GM18517 (cell line): Measurements from ENCODE around the gene OPN4.

Experiments
- ATAC-seq: cut with Tn5 transposase; IDR thresholded peaks from one replicate; pipeline ENCODE4 v1.9.1; 2021; ENCODE audit warnings: mild to moderate bottlenecking, moderate library complexity; ENCODE audit not compliant: unreplicated experiment

OPN4 gene

GRCh38 chr10:86661161-86662025, 7.0 kb downstream of the OPN4 start:
- ATAC-seq = no peak

- ATAC-seq = no peak
These were observed 8.1 kb downstream of the OPN4 start for GRCh38 chr10:86662186-86663045.

GRCh38 chr10:86663046-86663345, 8.6 kb downstream of the OPN4 start:
- no peak for ATAC-seq

- ATAC-seq = no peak
These were observed 9.4 kb downstream of the OPN4 start for GRCh38 chr10:86663576-86664339.

- no peak for ATAC-seq
These were observed 10.2 kb downstream of the OPN4 start for GRCh38 chr10:86664341-86665217.

- ATAC-seq = no peak
These were observed 10.9 kb downstream of the OPN4 start for GRCh38 chr10:86665218-86665607.

GRCh38 chr10:86665868-86666267, 11.5 kb downstream of the OPN4 start:
- no peak for ATAC-seq

- no peak for ATAC-seq
These were observed 12.2 kb downstream of the OPN4 start for GRCh38 chr10:86666538-86666937.

GRCh38 chr10:86667421-86668181, 13.3 kb downstream of the OPN4 start:
- ATAC-seq = no peak

GRCh38 chr10:86668297-86669165, 14.2 kb downstream of the OPN4 start, which contains the start of gene LDB3:
Gene LDB3, plus strand, starts transcription at chr10:86668511. Its CDS starts 181 bp downstream, at chr10:86668692.
- ATAC-seq = no peak

- ATAC-seq = no peak
These were observed 16.0 kb downstream of the OPN4 start for GRCh38 chr10:86670290-86670811.

- ATAC-seq = no peak
These were observed 16.5 kb downstream of the OPN4 start for GRCh38 chr10:86670876-86671275.

GRCh38 chr10:86671419-86671818, 17.1 kb downstream of the OPN4 start:
- ATAC-seq = no peak

- no peak for ATAC-seq
These were observed 17.8 kb downstream of the OPN4 start for GRCh38 chr10:86671985-86672710.

- ATAC-seq = no peak
These were observed 19.0 kb downstream of the OPN4 start for GRCh38 chr10:86673216-86673826.

- no peak for ATAC-seq
These were observed 19.7 kb downstream of the OPN4 start for GRCh38 chr10:86673827-86674581.

GRCh38 chr10:86674912-86675311, 20.6 kb downstream of the OPN4 start:
- ATAC-seq = no peak
